ENCODE data around the gene OXA1L.

DNA sequence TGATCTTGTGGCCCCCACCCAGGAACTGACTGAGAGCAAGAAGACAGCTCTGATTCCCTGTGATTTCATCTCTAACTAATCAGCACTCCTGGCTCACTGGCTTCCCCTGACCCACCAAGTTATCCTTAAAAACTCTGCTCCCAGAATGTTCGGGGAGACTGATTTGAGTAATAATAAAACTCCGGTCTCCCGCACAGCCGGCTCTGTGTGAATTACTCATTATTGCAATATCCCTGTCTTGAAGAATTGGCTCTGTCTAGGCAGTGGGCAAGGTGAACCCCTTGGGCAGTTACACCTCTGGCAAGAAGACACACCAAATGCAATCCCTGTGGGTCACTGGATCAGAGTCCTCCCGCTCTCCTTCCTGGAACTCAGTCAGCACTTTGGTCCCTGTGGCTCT, 27.5 kb downstream of the OXA1L start:
- TF ChIP-seq, protein P1, sequence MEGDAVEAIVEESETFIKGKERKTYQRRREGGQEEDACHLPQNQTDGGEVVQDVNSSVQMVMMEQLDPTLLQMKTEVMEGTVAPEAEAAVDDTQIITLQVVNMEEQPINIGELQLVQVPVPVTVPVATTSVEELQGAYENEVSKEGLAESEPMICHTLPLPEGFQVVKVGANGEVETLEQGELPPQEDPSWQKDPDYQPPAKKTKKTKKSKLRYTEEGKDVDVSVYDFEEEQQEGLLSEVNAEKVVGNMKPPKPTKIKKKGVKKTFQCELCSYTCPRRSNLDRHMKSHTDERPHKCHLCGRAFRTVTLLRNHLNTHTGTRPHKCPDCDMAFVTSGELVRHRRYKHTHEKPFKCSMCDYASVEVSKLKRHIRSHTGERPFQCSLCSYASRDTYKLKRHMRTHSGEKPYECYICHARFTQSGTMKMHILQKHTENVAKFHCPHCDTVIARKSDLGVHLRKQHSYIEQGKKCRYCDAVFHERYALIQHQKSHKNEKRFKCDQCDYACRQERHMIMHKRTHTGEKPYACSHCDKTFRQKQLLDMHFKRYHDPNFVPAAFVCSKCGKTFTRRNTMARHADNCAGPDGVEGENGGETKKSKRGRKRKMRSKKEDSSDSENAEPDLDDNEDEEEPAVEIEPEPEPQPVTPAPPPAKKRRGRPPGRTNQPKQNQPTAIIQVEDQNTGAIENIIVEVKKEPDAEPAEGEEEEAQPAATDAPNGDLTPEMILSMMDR (IDR thresholded peaks at IDR 0.05; ENCODE audit: poor library complexity), result no peak
- no peak for TF ChIP-seq EZH2 (IDR thresholded peaks at IDR 0.05; ENCODE audit: borderline replicate concordance)
- no peak for TF ChIP-seq EZH2phosphoT487 (IDR thresholded peaks at IDR 0.05; ENCODE audit: low read depth, severe bottlenecking, unreplicated experiment)

All from hepatocyte (in vitro differentiated cells).